Colon (tissue), 2 donors: ENCODE measurements around the gene HS6ST1.

Source experiments
- FAIRE-seq: peaks from 2 replicates; lab custom pipeline; 2012; peaks lifted over from hg19 to GRCh38; lab: Jason Lieb, UNC
- donor health status: control.
- donor health status: control.

The HS6ST1 gene, protein sequence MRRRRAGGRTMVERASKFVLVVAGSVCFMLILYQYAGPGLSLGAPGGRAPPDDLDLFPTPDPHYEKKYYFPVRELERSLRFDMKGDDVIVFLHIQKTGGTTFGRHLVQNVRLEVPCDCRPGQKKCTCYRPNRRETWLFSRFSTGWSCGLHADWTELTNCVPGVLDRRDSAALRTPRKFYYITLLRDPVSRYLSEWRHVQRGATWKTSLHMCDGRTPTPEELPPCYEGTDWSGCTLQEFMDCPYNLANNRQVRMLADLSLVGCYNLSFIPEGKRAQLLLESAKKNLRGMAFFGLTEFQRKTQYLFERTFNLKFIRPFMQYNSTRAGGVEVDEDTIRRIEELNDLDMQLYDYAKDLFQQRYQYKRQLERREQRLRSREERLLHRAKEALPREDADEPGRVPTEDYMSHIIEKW

GRCh38 chr2:128318776-128319464 lies at the start of gene HS6ST1:
Gene HS6ST1, minus strand, starts transcription at chr2:128318868. Its CDS starts 305 bp downstream, at chr2:128318563.
- FAIRE-seq, result no peak

GRCh38 chr2:128367601-128368359 lies 49.1 kb upstream of the HS6ST1 start:
- no peak for FAIRE-seq

DNA sequence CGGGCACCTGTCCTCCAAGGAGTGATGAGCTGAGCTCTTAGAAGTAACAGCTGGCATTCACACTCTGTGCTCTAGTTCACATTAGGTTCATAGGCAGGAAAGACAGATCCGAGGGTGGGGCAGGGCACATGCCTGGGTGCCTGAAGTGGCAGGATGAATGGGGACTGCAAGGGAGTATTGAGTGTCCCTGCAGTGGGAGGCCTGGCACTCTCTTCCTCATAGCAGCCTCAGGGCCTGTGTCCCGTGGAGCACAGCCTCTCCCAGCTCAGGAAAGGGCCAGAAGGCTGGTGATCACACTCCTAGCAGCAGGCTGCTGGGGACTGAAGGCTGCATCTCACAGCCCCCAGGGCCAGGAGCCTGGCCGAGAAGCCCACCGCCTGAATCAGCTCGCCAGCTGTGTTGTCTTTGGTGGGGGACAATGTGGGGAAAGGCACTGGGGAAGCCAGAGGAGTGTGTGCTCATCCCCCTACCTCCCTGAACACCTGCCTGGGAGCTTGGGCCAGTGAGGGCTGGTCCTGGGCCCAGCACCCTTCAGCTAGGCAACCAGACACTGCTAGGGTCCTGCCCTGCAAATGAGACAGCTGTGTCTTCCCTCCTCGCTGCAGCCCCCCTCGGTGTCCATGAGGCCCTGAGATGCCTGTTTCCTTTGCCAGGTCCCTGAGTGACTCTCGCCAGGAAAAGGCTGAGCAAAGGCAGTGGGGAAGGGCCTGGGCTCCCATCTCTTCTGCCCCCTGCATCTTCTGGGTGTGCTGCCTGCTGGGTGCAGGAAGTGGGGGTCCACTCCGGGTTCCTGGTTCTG lies 48.2 kb upstream of the HS6ST1 start:
- FAIRE-seq, result no peak

DNA sequence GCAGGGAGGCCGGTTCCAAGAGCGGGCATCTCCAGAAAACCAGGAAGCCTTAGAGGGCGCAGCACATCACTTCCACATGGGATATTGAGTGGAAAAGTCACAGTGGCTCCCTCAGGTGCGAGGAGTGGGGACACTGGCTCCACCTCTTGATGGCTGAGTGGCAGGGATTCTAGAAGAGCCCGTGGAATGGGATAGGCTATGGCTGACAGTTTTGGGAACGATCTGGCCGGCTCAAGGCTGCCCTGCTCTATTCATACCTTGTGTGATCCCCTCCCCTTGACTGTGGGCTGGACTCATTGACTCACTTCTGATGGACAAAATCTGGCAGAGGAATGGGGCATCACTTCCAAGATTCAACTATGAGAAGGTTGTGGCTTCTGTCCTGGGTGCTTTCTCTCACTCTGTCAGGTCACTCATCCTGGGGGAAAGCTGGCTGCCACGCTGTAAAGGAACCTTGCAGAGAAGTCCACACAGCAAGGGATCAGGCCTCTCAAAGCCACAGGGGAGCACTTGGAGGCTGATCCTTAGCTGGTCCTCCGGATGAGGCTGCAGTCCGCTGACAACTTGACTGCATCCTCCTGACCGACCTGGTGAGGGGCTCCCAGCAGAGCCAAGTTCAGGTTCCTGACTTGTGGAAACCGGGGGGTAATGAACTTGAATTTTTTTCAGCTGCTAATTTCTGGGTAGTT lies 46.7 kb upstream of the HS6ST1 start:
- FAIRE-seq, result no peak

DNA sequence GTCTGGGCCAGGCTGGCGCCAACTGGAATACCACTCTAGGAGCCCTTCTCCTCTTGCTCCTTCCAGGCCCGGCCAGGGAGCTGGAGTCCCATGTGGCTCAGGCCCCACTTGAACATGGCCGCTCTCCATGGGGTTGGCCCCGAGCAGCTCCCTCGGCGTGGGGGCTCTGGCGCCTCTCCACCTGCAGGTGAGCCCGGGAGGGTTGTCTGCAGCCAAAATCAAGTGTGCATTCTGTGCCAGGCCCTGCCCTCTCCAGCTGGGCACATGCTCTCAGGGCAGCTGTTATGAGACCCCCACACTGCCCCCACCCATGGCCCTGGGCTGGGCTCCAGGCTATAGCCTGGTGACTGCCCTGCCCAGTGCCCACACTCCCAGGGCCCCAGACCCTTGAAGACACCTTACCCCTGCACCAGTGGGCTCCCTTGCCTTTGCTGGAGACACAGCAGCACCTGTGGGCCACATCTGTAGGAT lies 45.8 kb upstream of the HS6ST1 start:
- no peak for FAIRE-seq

GRCh38 chr2:128363934-128364361 lies 45.3 kb upstream of the HS6ST1 start:
- no peak for FAIRE-seq

- no peak for FAIRE-seq
These were observed 44.2 kb upstream of the HS6ST1 start for GRCh38 chr2:128362889-128363228.

- FAIRE-seq, result no peak
These were observed 43.7 kb upstream of the HS6ST1 start for GRCh38 chr2:128362176-128362888.

GRCh38 chr2:128361376-128362131 lies 42.9 kb upstream of the HS6ST1 start:
- no peak for FAIRE-seq

DNA sequence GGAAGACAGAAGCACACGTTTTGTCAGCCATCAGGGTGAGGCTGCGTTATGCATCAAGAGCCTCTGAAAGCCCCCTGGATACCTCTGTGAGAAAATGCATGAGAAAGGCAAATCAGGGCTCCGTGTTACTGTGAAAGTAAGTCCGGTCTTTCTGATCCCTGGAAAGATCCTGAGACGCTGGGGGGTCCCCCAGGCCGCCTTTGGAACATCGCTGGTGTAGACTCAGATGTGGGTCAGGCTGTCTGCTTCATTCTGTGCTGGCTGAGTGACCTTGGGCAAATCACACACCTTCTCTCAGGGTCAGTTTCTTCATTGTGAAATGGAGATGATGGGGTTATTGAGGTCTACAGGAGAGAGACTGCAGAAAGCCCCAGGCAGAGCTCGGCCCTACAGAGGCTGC lies 42.0 kb upstream of the HS6ST1 start:
- no peak for FAIRE-seq

GRCh38 chr2:128359841-128360240 lies 41.2 kb upstream of the HS6ST1 start:
- no peak for FAIRE-seq

DNA sequence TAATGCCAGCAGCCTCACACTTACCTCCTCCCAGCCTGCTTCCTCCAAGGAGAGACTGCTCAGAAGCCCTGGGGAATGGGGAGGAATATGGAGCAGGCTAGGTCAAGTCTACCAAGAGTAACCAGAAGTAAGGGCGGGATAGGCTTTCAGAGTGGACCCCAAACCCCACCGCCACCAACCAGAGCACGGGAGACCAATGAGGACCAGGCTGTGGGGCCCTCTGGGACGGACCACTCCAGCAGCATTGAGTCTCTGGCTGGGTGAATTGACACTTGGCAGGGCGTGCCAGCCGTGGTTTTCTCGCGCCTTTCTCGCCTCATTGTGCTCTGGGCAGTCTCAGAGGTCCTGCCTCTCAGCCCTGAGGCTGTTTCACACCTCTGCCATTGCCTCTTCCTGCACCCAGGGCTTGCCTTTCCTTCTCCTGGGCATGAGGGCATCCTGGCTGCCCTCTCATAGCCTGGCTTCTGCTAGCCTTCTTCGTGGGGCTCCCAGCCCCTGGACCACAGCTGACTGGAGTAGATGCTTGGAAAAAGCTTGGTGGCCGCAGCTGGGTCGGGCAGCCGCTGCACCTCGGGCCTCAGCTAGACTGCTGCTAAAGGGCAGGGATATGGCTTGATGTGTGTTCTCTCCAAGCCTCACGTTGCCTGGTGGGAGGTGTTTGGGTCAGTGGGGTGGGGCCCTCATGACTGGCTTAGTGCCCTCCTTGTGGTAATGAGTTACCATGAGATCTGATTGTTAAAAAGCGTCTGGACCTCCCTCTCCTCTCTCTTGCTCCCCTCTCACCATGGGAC lies 40.5 kb upstream of the HS6ST1 start:
- no peak for FAIRE-seq

DNA sequence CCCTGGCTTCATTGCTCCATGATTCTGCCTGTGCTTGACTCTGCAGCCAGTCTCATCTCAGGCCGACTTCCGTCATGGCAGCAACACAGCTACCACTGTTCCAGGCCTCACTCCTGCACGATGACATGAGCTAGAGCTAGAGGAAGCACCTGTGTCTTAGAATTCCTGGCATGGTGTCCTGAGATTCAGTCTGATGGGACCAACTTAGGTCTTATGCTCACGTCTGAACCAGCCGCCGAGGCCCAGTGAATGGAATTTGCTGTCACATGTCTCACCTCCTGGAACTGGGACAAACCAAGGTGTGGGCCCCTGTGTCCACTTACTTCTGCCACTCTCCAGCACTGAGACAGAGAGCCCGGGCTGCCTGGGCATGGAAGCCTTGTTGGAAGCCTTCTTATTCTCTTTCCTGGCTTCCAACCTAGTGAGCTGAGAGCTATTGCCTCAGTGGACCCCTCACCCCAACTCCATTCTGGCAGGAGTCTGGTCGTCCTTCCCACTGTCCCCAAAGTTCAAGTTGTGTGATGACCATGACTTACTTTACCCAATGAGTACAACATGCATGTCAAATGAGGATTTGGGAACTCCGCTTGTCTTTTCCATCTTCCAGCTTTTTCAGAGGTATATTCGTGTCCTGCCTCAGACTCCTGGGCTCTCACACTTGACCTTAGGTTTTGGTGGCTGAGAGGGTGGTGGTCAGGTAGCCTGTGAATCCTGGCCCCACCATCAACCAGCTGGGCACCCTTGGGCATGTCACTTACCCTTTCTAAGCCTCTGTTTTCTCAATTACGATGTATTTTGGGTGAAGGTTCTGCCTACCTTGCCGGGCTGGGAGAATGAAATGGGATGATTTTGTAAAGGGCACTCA lies 39.1 kb upstream of the HS6ST1 start:
- no peak for FAIRE-seq

DNA sequence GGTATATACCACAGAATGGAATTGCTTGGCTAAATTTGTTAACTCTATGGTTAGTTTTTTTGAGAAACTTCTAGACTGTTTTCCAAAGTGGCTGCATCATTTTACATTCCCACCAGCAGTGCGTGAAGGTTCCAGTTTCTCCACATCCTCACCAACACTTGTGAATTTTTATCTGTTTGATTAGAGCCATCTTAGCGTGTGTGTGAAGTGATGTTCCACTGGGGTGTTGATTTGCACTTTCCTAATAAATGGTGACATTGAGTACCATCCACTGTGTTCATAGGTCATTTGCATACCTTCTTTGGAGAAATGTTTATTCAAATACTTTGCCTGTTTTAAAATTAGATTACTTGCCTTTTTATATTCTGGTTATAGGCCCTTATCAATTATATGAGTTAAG lies 37.5 kb upstream of the HS6ST1 start:
- FAIRE-seq, result no peak

DNA sequence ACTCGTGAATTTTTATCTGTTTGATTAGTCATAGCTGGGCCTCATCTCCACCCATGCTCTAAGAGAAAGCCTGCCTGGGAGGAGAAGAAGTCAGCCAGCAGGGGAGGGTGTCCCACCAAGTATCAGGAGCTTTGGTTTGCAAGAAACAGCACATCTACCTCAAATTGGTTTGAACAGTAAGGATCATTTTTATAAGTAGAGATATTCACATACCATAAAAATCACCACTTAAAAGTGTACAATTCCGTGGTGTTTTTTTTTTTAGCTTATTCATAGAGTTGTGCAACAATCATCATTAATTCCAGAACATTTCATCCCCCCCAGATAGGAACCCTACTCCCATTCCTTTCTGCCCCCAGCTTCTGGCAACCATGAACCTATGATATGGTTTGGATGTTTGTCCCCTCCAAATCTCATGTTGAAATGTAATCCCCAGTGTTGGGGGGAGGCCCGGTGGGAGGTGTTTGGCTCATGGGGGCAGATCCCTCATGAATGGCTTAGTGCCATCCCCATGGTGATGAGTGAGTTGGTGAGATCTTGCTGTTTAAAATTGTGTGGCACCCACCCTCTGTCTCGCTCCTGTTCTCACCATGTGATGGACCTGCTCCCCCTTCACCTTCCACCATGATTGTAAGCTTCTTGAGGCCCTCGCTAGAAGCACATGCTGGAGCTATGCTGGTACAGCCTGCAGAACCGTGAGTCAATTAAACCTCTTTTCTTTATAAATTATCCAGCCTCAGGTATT lies 36.2 kb upstream of the HS6ST1 start:
- no peak for FAIRE-seq

- FAIRE-seq, result no peak
These were observed 35.5 kb upstream of the HS6ST1 start for GRCh38 chr2:128354161-128354560.

DNA sequence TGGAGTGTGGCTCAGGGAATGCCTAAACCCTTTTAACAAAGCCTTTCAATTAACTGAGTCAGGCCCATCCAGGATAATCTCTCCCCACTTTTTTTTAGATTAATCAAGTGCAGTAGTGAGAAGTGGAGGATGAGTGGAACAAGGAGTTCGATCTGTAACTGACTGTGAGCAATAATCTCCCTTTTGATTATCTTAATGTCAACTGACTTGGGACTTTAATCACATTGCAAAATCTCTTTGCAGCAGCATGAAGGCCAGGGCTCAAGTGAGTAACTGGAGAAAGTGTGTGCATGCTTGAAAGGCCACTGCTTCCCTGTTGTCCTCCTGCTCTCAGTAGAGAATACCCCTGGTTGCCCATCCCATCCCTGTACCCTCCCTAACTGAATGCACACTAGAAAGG lies 32.1 kb upstream of the HS6ST1 start:
- no peak for FAIRE-seq
